CD4-positive, alpha-beta T cell (primary cell): Measurements from ENCODE around the gene HAGHL. TPM values are rescaled to one million over a fixed set of nuclear protein-coding genes. Genes with fewer than 3 reads are reported as not detected.

ENCODE experiments used
- ATAC-seq: fragments of 200-7000 bp; cut with Tn5 transposase; one replicate; pipeline ENCODE4 v1.10.0; 2022; ENCODE audit warnings: mild to moderate bottlenecking; ENCODE audit not compliant: poor library complexity
- CTCF ChIA-PET: fragments of 350-600 bp; sonication (Branson Sonifier 250); formaldehyde crosslinking; loops from one replicate; lab custom pipeline; 2021; ENCODE audit warnings: antibody characterized with exemption, inconsistent platforms; lab: Charles Lee
- POLR2A ChIA-PET: fragments of 350-600 bp; sonication (Branson Sonifier 250); formaldehyde crosslinking; loops from one replicate; lab custom pipeline; 2021; ENCODE audit warnings: antibody characterized with exemption, inconsistent platforms; lab: Charles Lee
- DNase-seq, 14 experiments: peaks; one replicate each; pipeline ENCODE4 v3.0.0-alpha.2; 2013 to 2020; ENCODE audit warnings: mixed read lengths in 2 of 14
- H3K27ac ChIP-seq, 2 donors: one replicate each; pipeline versions ENCODE4 v1.5.1 to v1.7.0; 2013; ENCODE audit warnings: low read length in 2 of 2, low read depth in 1 of 2, mild to moderate bottlenecking in 1 of 2
- H3K27me3 ChIP-seq, 2 experiments: 1 replicate in 1 of 2; 2 replicates in 1 of 2; pipeline versions ENCODE4 v1.6.1 to v1.7.0; 2013; ENCODE audit warnings: low read length in 2 of 2, control low read depth in 1 of 2, mild to moderate bottlenecking in 1 of 2, moderate library complexity in 1 of 2; ENCODE audit not compliant: insufficient read depth in 2 of 2, control insufficient read depth in 1 of 2
- H3K36me3 ChIP-seq: one replicate; pipeline ENCODE4 v1.6.1; 2013; ENCODE audit warnings: low read length, control low read depth; ENCODE audit not compliant: insufficient read depth
- H3K4me1 ChIP-seq: one replicate; pipeline ENCODE4 v1.6.1; 2013; ENCODE audit warnings: low read length, control low read depth; ENCODE audit not compliant: insufficient read depth
- H3K4me3 ChIP-seq: one replicate; pipeline ENCODE4 v1.5.1; 2013; ENCODE audit warnings: mild to moderate bottlenecking, low read length, moderate library complexity
- H3K9me3 ChIP-seq, 2 experiments: 1 replicate in 1 of 2; 2 replicates in 1 of 2; pipeline versions ENCODE4 v1.6.1 to v1.7.0; 2013; ENCODE audit warnings: low read length in 2 of 2, mild to moderate bottlenecking in 2 of 2, control low read depth in 1 of 2, moderate library complexity in 1 of 2; ENCODE audit not compliant: control insufficient read depth in 1 of 2, insufficient read depth in 1 of 2
- H3K27ac Mint-ChIP-seq: one replicate; pipeline ENCODE4 v1.8.0; 2020; ENCODE audit warnings: mixed read lengths
- H3K27me3 Mint-ChIP-seq: one replicate; pipeline ENCODE4 v1.8.0; 2021; ENCODE audit warnings: mixed read lengths
- H3K36me3 Mint-ChIP-seq: one replicate; pipeline ENCODE4 v1.8.0; 2021; ENCODE audit warnings: low read depth, mixed read lengths
- H3K4me1 Mint-ChIP-seq: one replicate; pipeline ENCODE4 v1.8.0; 2021; ENCODE audit warnings: low read depth, mixed read lengths
- H3K4me3 Mint-ChIP-seq: one replicate; pipeline ENCODE4 v1.8.0; 2020; ENCODE audit warnings: mild to moderate bottlenecking, mixed read lengths
- H3K9me3 Mint-ChIP-seq: one replicate; pipeline ENCODE4 v1.8.0; 2020; ENCODE audit warnings: mixed read lengths
- intact Hi-C, 2 experiments: fragments of 100-400 bp; cut with DNase I in 1 of 2; cut with micrococcal nuclease in 1 of 2; formaldehyde crosslinking; loops; one replicate each; pipeline versions ENCODE4 v1.15.1 to v1.9.0; 2023 to 2025; cut with DNase I, micrococcal nuclease
- total RNA-seq, 174 experiments: library from RNA in 2 of 174; stranded (reverse) in 2 of 174; gene quantifications; one replicate each; pipeline ENCODE4 v1.2.3 and lab custom pipeline; 2021 to 2026
- TF ChIP-seq, protein P1 (sequence below): fragments of 200-600 bp; IDR thresholded peaks from one replicate; pipeline ENCODE4 v1.8.0; 2022; ENCODE audit warnings: antibody characterized with exemption, mild to moderate bottlenecking

Gene HAGHL
- total RNA-seq, 2 experiments from 2014 or later = 7.1 to 9.2 TPM

DNA sequence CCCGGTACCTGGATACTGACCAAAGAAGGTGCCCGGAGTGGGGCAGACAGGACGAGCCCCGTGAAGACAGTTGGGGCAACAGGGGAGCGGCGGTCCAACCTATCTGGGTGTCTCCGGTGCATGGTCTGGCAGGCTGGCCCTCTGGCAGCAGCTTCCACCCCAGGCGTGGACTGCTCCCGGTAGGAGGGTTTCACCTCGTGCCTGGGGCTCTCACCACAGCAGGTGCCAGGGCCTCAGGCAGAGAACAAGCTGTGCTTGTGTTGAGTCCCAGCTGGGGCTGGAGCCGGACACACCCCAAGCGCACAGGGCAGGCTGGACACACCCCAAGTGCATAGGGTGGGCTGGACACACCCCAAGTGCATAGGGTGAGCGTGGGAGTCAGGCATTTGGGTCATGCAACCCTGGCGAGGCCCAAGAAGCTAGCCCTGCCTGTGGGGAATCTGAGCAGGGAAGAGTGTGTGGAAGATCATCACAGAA lies 19.8 kb upstream of the HAGHL start:
- H3K9me3 Mint-ChIP-seq = no peaks in the 10 kb centered on the region
- DNase-seq (no peak), ATAC-seq (no peak)
- Histone ChIP-seq H3K4me3 (no peak overlapping the region), H3K4me1 (peaks cover 33% of the 10 kb centered on the region), H3K9me3 (peaks cover 0 to 60% of the 10 kb centered on the region in 2 experiments), H3K27ac (no peak overlapping the region), H3K36me3 (no peaks in the 10 kb centered on the region), H3K27me3 (peaks cover 80 to 83% of the 10 kb centered on the region in 2 experiments)
- peaks cover 57% of the 10 kb centered on the region for H3K27me3 Mint-ChIP-seq
- TF ChIP-seq, protein P1, sequence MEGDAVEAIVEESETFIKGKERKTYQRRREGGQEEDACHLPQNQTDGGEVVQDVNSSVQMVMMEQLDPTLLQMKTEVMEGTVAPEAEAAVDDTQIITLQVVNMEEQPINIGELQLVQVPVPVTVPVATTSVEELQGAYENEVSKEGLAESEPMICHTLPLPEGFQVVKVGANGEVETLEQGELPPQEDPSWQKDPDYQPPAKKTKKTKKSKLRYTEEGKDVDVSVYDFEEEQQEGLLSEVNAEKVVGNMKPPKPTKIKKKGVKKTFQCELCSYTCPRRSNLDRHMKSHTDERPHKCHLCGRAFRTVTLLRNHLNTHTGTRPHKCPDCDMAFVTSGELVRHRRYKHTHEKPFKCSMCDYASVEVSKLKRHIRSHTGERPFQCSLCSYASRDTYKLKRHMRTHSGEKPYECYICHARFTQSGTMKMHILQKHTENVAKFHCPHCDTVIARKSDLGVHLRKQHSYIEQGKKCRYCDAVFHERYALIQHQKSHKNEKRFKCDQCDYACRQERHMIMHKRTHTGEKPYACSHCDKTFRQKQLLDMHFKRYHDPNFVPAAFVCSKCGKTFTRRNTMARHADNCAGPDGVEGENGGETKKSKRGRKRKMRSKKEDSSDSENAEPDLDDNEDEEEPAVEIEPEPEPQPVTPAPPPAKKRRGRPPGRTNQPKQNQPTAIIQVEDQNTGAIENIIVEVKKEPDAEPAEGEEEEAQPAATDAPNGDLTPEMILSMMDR = no peak
- no peak overlapping the region for H3K4me3 Mint-ChIP-seq
- intact Hi-C loops = no loop called here
- ChIA-PET POLR2A (interaction anchor here (1.4 kb wide), 1 partner anchor 11 kb away, joined by 11 read pairs; no protein-coding TSS in a partner anchor), CTCF (no interaction called here)
- H3K27ac Mint-ChIP-seq = no peak overlapping the region
- H3K36me3 Mint-ChIP-seq = no peaks in the 10 kb centered on the region
- no peaks in the 10 kb centered on the region for H3K4me1 Mint-ChIP-seq

DNA sequence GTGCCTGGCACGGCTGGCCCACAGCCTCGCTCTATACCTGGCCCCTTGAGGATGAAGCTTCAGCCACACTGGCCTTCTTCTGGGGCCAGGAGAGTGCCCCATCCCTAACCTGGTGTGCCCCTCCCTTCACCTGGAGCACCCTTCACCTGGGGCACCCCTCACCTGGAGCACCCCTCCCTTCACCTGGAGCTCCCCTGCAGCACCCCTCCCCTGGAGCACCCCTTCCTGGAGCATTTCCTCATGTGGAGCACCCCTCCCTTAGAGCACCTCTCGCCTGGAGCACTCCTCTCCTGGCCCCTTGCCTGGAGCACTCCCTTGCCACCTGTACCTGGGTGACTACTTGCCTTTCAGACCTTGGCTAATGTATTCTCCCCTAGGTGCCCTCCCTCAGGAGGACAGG lies 18.9 kb upstream of the HAGHL start:
- peaks cover 4% of the 10 kb centered on the region for H3K4me1 Mint-ChIP-seq
- ATAC-seq = no peak
- H3K9me3 Mint-ChIP-seq = no peaks in the 10 kb centered on the region
- no peaks in the 10 kb centered on the region for H3K36me3 Mint-ChIP-seq
- Histone ChIP-seq H3K4me3 (no peak overlapping the region), H3K36me3 (no peaks in the 10 kb centered on the region), H3K27ac (no peak overlapping the region), H3K9me3 (peaks cover 0 to 53% of the 10 kb centered on the region in 2 experiments), H3K4me1 (peaks cover 29% of the 10 kb centered on the region), H3K27me3 (peaks cover 71 to 73% of the 10 kb centered on the region in 2 experiments)
- DNase-seq = no peak
- CTCF ChIA-PET = no interaction called here
- no peak overlapping the region for H3K27ac Mint-ChIP-seq
- H3K27me3 Mint-ChIP-seq = peaks cover 53% of the 10 kb centered on the region
- H3K4me3 Mint-ChIP-seq = no peak overlapping the region
- TF ChIP-seq, protein P1 = no peak
- POLR2A ChIA-PET = no interaction called here
- intact Hi-C loops = no loop called here

DNA sequence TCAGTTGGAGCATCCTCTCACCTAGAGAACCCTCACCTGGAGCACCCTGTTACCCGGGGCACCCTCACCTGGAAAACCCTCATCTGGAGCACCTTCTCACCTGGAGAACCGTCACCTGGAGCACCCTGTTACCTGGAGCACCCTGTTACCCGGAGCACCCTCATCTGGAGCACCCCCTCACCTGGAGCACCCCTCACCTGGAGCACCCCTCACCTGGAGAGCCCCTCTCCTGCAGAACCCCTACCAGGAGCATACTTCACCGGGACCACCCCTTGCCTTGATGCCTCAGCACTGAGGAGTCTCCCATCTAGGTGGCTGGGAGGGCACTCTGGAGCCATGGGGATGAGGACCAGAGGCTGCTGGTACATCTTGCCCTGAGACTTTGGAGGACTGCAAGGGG lies 17.9 kb upstream of the HAGHL start:
- Mint-ChIP-seq H3K9me3 (no peaks in the 10 kb centered on the region), H3K27me3 (peaks cover 54% of the 10 kb centered on the region), H3K4me3 (no peak overlapping the region), H3K36me3 (no peaks in the 10 kb centered on the region), H3K4me1 (peaks cover 4% of the 10 kb centered on the region), H3K27ac (no peak overlapping the region)
- Histone ChIP-seq H3K27me3 (peaks cover 64 to 65% of the 10 kb centered on the region in 2 experiments), H3K4me1 (peaks cover 29% of the 10 kb centered on the region), H3K36me3 (no peaks in the 10 kb centered on the region), H3K4me3 (no peak overlapping the region), H3K27ac (no peak overlapping the region), H3K9me3 (peaks cover 0 to 43% of the 10 kb centered on the region in 2 experiments)
- DNase-seq (no peak), ATAC-seq (no peak)
- ChIA-PET POLR2A (interaction anchor here (0.8 kb wide), 1 partner anchor 12 kb away, joined by 3 read pairs; the partner anchor contains the start of gene ANTKMT), CTCF (no interaction called here)
- TF ChIP-seq, protein P1 = no peak
- intact Hi-C loops = no loop called here
